HL-60 (cell line): Measurements from ENCODE around the gene LHCGR.

ENCODE experiments used
- CTCF ChIP-seq: IDR thresholded peaks from one replicate; pipeline ENCODE4 v1.5.1; 2011; ENCODE audit warnings: low read length, control low read depth, inconsistent platforms; ENCODE audit not compliant: insufficient read depth
- GABPA ChIP-seq: IDR thresholded peaks from 2 replicates; pipeline ENCODE4 v1.6.1; 2012; ENCODE audit warnings: low read depth
- POLR2AphosphoS5 ChIP-seq: IDR thresholded peaks from 2 replicates; pipeline ENCODE4 v1.6.1; 2012; ENCODE audit warnings: low read depth
- REST ChIP-seq: IDR thresholded peaks from 2 replicates; pipeline ENCODE4 v1.6.1; 2012; ENCODE audit warnings: low read depth; ENCODE audit not compliant: insufficient replicate concordance

GRCh38 chr2:48699348-48699930 lies 56.1 kb downstream of the LHCGR start:
- TF ChIP-seq CTCF: no peak
- TF ChIP-seq POLR2AphosphoS5: no peak
- TF ChIP-seq GABPA: no peak
- TF ChIP-seq REST: no peak
